Measurements from ENCODE around the gene TFR2. TPM values are rescaled to one million over a fixed set of nuclear protein-coding genes. Genes with fewer than 3 reads are reported as not detected.

The TFR2 gene
- total RNA-seq: 1.1 and 5.9 TPM in 2 replicates

DNA sequence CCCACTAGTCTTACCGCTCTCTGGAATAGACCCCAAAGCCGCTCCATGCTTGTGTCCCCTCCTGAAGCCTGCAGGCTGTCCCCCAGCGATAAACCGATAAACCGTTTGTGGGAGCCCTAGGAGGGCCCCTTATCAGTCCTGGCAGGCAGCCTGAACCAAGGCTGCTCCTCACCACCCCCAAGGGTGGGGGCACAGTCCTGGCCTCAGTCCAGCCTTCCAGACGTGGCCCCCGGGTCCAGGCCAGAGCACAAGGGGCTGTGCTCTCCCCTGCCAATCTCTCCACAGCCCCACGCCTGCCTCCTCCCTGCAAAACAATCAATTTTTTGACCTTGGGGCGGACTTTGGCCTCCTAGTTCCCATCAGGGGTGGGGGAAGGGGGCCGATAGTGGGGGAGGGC is at the start of gene TFR2:
Gene TFR2, minus strand, starts transcription at position 90 of the 397 bp plus-strand sequence. Its CDS starts 43 bp downstream, at position 47.
- TF ChIP-seq, protein P1, sequence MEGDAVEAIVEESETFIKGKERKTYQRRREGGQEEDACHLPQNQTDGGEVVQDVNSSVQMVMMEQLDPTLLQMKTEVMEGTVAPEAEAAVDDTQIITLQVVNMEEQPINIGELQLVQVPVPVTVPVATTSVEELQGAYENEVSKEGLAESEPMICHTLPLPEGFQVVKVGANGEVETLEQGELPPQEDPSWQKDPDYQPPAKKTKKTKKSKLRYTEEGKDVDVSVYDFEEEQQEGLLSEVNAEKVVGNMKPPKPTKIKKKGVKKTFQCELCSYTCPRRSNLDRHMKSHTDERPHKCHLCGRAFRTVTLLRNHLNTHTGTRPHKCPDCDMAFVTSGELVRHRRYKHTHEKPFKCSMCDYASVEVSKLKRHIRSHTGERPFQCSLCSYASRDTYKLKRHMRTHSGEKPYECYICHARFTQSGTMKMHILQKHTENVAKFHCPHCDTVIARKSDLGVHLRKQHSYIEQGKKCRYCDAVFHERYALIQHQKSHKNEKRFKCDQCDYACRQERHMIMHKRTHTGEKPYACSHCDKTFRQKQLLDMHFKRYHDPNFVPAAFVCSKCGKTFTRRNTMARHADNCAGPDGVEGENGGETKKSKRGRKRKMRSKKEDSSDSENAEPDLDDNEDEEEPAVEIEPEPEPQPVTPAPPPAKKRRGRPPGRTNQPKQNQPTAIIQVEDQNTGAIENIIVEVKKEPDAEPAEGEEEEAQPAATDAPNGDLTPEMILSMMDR (conservative IDR thresholded peaks at IDR 0.05; ENCODE audit: low read depth, low read length): no peak
- no peak for DNase-seq (ENCODE audit: low read depth)
- H3K4me3 ChIP-seq (ENCODE audit: low read depth, low read length): no peak within 1 kb of the TSS

DNA sequence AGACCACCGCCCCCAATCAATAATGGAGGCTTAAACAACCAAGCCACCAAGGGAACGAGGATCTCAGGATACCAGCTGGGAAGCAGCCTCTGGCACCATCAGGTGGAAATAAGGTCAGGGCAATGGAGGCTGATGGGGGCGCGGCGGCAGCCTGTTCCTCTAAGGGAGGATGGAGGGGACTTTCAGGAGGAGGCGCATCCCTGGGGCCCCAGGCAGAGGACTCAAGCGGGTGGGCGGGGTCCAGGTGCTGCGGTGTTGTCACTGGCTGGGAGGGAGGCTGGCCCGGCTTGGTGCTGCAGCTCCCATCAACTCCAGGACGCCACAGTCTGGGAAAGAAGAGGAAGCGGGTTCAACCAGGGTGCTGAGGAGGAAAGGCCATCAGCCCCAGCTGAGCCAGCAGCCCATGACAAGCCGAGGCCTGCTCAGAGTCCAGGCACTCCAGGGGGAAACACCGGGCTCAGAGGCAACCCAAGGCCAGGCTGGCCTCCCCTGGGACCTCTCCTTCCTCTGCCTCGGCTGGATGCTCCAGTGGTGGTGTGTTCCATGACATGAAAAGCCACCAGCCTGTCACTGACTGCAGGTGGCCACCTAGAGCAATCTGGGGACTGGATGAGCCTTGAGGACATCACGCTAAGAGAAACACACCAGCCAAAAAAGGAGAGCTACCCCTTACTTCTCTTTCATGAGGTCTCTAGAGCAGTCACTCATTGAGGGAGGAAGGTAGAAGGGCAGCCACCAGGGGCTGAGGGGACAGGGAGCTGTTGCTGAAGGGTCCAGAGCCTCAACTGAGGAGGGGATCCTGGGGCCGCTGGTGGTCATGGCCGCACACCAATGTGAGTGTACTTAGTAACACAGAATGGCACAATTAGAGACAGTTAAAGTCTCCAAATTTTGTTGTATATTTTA is 48.1 kb upstream of the TFR2 start:
- no peak overlapping the region for H3K4me3 ChIP-seq (ENCODE audit: low read depth, low read length)
- TF ChIP-seq, protein P1 (conservative IDR thresholded peaks at IDR 0.05; ENCODE audit: low read depth, low read length): no peak
- no peak for DNase-seq (ENCODE audit: low read depth)

DNA sequence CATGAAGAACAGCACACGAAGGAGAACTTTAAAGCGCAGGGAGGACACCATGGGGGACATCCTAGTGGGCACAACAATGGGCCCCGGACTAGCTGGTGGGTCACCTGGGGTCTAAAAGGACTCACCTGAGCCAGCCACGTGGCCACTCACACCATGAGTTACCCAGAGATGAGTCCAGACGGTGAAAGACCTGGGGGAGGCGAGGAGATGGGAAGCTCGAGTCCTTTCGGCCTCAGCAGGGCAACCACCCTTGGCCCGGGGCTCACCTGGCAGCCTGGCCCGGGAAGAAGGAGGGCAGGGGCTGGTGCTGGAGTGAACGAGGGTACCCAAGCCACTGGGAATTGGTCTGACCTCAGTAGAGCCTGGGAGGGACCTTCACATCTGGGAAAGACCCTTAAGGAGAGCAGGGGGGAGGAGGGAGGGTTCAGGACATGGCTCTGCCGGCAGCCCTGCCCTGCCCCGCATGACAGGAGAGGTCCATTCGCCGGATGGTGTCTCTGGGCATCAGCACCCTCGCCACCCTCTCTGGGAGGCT is 47.0 kb upstream of the TFR2 start:
- no peak for DNase-seq (ENCODE audit: low read depth)
- no peak overlapping the region for H3K4me3 ChIP-seq (ENCODE audit: low read depth, low read length)
- TF ChIP-seq, protein P1 (conservative IDR thresholded peaks at IDR 0.05; ENCODE audit: low read depth, low read length): no peak

DNA sequence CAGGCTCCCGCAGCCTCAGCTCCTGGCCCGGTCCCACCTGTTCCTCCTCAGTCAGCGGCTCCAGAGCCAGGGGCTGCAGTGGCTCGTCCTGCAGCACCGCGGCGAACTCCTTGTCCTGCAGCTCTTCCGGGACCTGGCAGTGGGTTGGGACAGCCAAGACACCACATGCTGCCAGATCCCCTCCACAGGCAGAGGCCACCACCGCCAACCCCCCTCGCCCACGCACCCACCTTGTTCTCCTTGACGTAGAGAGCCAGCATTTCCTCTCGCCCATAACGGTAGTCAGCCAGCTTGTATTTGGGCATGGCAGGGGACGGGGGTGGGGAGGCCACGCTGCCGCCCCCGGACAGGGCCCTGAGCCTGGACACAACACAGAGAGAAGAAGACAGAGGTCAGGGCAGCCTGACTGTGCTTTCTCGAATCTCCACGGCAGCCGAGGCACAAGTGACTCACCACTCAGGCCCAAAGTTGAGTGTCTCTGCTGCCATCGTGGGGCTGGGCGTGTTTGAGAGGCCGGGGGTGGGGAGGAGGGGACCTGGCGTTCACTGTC is 46.5 kb upstream of the TFR2 start:
- no peak for DNase-seq (ENCODE audit: low read depth)

DNA sequence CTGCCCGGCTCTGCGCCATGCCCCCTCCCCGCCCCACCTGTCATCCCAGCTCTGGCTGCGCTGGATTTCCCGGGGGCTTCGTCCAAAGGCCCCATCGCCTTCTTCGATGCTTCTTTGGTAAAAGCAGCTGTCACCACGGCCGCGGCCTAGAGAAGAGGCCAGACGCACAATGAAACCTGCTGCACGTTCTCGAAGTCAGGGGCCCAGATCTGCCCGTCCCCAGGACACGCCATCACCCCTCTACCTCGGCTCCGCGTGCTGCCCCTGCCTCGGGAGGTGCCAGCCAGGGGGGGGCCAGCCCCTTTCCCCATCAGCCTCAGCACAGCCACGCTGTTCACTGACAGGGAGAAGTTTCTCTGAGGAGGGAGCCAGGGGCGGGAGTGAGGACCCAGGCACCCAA is 45.9 kb upstream of the TFR2 start:
- H3K4me3 ChIP-seq (ENCODE audit: low read depth, low read length): no peak overlapping the region
- no peak for DNase-seq (ENCODE audit: low read depth)
- TF ChIP-seq, protein P1 (conservative IDR thresholded peaks at IDR 0.05; ENCODE audit: low read depth, low read length): no peak

More for the DNA sequence above, 46.5 kb upstream of the TFR2 start:
- TF ChIP-seq, protein P1 (conservative IDR thresholded peaks at IDR 0.05; ENCODE audit: low read depth, low read length): no peak
- H3K4me3 ChIP-seq (ENCODE audit: low read depth, low read length): no peak overlapping the region

DNA sequence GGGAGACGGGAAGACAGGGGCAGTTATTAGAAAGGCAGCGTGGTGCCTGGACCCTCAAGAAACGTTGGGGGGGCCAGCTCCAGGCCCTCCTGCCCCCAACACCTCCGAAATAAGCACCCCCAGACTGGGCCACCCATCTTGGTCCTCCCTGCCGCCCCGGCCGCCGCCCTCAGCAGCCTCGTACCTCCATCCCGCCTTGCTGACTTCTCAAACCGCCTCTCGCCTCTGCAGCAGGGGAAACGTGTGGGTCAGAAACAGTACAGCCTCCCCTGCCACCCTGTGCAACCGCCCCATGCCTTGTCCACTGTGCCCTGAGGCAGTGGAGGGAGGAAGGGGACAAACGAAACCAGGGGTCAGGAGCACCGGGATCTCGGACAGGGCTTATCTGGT is 45.5 kb upstream of the TFR2 start:
- DNase-seq (ENCODE audit: low read depth): no peak
- TF ChIP-seq, protein P1 (conservative IDR thresholded peaks at IDR 0.05; ENCODE audit: low read depth, low read length): no peak
- H3K4me3 ChIP-seq (ENCODE audit: low read depth, low read length): no peak overlapping the region

Measured in epithelial cell of proximal tubule (primary cell).